Stimulated activated CD4-positive, alpha-beta T cell treated with anti-CD3 and anti-CD28 coated beads, TNF-alpha, amount 100 ng/mL, for 1 hour (primary cell): ENCODE data around the gene KRTAP12-4.
"Not testable (repeated sequence)": the region's sequence is repeated elsewhere in the genome, so short reads cannot be mapped to it uniquely, and the experiment has no call there.

Experiments used
- DNase-seq, 3 donors: peaks; one replicate each; pipeline ENCODE4 v3.0.0-alpha.2; 2020; ENCODE audit warnings: low read depth in 3 of 3, low spot score in 1 of 3

Gene KRTAP12-4

DNA sequence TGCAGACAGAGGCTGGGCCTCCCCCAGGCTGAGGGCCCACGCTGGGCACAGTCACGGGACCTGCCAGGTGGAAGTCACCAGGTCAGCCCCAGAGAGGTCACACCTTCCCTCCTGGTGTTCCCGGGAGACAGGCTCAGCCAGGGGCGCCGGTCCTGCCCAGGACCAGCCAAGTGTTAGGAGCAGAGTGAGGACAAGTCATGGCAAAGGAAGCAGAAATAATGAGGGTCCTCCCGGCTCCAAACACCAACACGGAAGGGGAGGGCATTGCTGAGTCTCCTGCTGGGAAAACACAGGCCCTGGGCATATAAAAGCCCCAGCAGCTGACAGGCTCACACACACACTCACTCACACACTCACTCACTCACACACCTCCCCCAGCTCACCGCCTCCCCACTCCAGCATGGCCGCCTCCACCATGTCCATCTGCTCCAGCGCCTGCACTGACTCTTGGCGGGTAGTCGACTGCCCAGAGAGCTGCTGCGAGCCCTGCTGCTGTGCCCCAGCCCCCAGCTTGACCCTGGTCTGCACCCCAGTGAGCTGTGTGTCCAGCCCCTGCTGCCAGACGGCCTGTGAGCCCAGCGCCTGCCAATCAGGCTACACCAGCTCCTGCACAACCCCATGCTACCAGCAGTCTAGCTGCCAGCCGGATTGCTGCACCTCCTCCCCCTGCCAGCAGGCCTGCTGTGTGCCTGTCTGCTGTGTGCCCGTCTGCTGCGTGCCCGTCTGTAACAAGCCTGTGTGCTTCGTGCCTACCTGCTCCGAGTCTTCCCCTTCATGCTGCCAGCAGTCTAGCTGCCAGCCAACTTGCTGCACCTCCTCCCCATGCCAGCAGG, 17.2 kb downstream of the KRTAP12-4 start, which contains the start of gene KRTAP10-10:
Gene KRTAP10-10 (plus strand): TSS at position 339 of the 833 bp plus-strand sequence. CDS start 62 bp downstream, at position 401.
- no peak for DNase-seq

DNA sequence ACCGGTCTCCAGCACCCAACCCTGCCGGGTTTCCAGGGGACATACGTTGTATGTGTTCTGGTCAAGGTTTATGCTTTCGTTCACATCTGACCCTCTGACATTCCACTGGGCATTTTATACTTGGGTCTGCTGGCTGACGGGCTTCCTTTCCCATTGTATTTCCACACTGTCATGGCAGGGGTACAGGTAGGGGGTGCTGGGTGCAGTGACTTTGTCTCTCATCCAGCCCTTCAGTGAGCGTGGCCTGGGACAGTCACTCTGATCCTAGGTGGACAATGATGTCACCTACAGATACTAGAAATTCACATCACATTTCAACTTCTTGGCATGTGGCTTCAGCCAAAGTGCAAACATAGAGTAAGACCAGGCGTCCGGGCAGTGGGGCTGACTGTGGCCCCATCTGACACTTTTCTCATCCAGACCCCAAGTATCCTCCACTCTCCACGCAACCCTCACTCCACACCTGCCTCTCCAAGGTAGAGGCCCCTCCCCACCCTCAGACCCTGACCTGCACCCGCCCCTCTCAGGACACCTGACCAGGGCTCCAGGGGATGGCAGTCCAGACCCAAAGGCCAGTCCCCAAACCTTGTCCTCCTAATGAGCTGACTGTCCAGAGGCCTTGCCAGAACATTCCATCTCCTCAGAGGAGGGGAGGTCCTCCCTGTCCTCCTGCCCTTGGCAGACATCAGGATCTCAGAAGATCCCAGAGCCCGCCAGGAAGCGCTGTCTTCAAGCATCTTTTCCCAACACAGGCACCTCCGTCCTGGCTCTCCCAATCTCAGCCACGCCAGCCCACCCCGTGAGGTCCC, 18.0 kb downstream of the KRTAP12-4 start:
- no peak for DNase-seq

DNA sequence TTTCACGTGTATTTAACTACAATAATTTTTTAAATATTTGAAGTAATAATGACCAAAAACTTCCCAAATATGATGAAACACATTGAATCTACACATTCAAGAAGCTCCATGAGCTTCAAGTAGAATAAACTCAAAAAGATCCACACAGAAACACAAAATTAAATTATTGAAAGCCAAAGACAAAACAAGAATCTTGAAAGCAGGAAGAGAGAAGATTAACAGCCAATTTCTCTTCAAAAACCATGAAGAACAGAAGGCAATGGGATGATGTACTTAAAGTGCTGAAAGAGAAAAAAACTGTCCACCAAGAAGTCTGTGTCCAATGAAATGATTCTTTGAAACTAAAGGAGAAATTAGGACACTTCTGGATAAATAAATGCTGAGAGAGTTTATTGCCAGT, 22.4 kb downstream of the KRTAP12-4 start:
- DNase-seq, result no peak

DNA sequence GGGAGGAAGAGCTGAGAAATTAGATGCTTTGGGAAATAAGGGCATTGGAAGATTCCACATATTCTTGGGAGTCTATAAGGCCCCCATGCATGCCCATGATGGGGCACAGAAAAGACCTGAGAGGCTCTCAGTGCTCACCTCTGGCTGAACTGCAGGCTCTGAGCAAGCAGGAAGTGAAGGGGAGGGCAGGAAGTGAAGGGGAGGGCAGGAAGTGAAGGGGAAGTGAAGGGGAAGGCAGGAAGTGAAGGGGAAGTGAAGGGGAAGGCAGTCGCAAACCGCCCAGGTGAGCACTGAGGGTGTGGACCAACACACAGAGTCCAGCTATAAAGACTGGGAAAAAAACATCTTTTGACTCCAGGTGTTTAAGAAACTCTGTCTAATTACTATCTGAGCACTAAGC, 24.0 kb downstream of the KRTAP12-4 start:
- no peak for DNase-seq

DNA sequence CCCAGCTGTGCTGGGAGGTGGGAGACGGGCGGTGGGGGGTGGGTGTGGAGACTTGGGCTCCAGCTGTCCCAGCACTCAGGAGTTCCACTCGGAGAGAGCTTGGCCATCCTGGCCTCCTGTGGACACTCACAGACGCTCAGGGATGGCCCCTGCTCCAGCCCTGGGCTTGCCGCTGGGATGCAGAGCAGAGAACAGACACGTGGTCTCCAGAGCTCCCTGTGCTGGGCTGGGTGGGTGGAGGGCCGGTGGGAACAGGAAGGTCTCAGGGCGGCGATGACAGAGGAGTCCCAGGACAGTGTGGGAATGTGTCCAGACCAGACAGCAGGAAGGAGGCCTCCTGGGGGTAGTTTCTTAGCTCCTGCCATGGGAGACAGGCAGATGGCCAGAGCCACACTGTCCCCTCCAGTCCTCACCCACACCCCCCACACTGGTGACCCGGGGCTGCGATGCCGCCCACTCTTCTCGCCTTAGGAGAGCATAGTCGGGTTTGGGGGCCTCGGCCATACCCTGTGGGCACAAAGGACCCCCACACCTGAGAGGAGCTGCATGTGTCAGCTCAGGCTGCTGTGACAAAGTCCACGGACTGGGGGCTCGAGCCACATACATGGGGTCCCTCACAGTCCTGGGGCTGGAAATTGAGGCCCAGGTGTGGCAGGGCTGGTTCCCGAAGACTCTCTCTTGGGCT, 25.6 kb downstream of the KRTAP12-4 start:
- DNase-seq, result no peak

DNA sequence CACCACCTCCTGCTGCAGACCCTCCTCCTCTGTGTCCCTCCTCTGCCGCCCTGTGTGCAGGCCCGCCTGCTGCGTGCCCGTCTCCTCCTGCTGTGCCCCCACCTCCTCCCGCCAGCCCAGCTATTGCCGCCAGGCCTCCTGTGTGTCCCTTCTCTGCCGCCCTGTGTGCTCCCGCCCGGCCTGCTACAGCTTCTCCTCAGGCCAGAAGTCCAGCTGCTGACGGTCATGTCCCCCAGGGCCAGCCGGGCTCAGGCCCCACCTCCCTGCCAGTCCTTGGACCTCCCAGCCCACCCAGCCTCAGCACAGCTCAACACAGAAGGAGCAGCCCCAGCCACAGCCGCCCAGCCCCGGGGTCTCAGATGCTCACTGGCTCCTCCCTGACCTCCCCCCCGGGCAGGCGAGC, 26.6 kb downstream of the KRTAP12-4 start:
- not testable (repeated sequence) for DNase-seq

DNA sequence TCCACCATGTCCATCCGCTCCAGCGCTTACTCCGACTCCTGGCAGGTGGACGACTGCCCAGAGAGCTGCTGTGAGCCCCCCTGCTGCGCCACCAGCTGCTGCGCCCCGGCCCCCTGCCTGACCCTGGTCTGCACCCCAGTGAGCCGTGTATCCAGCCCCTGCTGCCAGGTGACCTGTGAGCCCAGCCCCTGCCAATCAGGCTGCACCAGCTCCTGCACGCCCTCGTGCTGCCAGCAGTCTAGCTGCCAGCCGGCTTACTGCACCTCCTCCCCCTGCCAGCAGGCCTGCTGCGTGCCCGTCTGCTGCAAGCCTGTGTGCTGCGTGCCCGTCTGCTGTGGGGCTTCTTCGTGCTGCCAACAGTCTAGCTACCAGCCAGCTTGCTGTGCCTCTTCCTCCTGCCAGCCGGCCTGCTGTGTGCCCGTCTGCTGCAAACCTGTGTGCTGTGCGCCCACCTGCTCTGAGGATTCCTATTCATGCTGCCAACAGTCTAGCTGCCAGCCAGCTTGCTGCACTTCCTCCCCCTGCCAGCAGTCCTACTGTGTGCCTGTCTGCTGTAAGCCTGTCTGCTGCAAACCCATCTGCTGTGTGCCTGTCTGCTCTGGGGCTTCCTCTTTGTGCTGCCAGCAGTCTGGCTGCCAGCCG, 27.2 kb downstream of the KRTAP12-4 start:
- DNase-seq, result not testable (repeated sequence)

DNA sequence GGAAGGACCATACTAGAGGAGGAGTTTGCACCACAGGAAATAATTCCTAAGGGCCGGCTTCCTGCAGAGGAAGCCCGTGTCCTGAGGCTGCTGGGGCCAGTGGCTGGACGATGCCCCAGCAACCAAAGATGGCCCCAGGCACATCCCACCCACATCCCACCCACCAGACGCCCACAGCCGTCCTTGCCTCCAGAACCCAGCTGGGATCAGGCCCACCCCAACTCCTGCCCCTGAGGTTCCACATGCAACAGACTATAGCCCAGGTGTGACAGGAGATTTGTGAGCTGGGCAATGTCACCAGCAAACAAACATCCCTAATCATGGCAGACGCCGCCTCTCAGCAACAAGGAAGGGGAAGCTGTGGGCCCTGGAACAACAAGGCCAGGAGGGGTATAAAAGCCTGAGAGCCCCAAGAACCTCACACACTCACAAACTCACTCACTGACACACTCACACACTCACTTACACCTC, 27.8 kb downstream of the KRTAP12-4 start, which contains the start of gene KRTAP10-9:
Gene KRTAP10-9 (plus strand): TSS at position 421 of the 471 bp plus-strand sequence. CDS start 79 bp downstream, outside the sequence.
- no peak for DNase-seq

DNA sequence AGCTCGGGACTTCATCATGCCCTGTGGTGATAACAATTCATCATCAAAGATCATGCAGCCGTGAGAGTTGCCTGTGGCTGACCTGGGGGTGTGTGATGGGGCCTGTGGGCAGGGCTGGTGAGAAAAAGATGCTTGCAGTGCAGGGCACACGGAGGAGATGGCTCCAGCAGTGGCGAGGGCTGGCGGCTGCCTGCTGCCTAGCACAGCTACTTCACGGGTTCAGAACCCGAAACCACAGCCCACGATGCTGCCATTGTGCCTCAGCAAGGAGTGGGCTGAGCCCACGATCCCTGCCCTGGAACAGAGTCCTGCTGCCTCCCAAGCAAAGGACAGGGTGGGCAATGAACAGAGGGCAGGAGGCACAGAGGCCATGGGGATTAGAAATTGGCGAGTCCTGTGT, 28.2 kb downstream of the KRTAP12-4 start:
- DNase-seq, result no peak

DNA sequence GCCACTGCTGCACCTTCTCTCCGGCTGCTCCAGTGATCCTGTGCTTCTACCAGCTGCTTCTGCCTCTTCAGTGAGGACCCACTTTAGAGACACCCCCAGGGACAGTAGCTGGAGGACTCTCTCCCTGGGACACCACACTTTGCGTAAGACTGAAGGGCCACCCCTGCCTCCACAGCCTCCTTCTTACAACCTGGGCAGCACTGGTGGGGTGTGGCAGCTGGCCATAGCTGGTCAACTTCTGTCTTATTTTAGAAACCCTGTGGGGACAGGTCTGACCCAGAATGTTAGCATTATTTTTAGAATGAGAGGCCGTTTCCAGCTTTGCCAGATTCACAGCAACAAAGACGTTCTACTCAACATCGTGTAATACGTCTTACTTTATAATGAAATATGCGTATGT, 28.7 kb downstream of the KRTAP12-4 start:
- no peak for DNase-seq

DNA sequence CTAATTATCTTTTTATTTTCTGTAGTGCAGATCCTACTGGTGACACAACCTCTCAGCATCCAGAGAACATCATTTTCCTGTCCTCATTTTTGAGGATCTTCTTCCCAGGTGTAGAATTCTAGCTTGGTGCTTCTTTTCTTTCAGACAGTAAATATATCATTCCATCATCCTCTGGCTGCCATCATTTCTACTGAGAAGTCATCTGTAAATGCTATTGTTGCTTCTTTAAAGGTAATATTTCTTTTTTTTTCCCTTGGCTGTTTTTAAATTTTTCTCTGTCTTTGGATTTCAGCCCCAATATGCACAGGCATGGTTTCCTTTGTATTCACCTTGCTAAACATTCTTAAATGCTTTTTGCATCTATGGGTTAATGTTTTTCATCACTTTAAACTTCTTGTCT, 30.9 kb downstream of the KRTAP12-4 start:
- no peak for DNase-seq

DNA sequence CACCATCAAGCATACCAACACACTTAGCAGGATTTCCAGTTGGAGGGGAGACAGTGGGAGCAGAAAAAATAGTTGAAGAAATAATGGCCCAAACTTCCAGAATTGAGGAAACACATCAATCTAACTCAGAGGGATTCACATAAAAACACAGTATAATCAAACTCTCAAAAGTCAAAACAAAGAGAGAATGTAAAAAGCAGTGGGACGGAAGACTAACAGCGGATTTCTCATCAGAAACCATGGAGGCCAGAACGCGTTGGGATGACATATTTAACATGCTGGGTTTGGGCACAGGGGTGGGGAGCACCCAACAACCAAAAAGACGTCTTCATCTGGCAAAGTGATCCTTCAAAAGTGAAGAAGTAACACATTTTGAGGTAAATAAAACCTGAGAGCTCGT, 34.6 kb downstream of the KRTAP12-4 start:
- no peak for DNase-seq

DNA sequence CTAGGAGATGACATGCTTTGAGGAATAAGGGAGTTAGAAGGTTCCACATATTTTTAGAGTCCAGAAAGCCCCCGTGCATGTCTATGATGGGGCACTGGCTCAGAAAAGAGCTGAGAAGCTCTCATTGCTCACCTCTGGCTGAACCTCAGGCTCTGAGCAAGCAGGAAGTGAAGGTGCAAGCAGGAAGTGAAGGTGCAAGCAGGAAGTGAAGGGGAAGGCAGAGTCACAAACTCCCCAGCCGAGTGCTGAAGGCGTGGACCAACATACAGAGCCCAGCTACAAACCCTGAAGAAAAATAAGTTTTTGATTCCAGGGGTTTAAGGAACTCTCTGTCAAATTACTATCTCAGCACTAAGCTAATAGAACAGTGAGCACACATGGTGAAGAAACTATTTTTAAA, 35.5 kb downstream of the KRTAP12-4 start:
- peak; percentile 15 to 36 (median 31) for DNase-seq

DNA sequence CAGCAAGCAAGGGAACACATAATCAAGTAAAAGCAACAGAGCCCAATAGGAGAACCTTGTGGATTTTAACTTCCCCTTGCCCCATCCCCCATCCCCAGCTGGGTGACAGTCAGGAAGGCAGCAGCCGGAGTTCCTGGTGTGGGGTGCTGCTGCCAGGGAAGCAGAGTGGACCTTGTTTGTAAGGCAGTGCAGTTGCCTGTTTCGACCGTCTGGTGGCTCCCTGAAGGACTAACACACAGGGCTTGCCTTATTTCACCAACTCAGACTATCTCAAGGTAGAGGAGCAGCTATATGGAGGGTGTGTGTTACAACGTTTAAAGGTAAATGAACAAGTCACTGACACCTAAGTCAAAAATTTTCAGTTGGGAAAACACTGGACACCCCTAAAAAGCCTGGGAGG, 36.0 kb downstream of the KRTAP12-4 start:
- DNase-seq, result no peak

DNA sequence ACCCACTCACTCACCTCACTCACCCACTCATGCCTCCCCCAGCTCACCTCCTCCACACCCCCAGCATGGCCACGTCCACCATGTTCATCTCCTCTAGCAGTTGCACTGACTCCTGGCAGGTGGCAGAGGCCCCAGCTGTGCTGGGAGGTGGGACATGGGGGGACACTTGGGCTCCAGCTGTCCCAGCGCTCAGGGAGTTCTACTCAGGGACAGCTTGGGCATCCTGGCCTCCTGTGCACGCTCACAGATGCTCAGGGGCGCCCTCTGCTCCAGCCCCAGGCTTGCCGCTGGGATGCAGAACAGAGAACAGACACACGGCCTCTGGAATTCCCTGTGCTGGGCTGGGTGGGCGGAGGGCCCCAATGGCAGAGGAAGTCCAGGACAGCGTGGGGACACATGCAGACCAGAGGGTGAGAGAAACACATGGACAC, 37.4 kb downstream of the KRTAP12-4 start:
- no peak for DNase-seq

DNA sequence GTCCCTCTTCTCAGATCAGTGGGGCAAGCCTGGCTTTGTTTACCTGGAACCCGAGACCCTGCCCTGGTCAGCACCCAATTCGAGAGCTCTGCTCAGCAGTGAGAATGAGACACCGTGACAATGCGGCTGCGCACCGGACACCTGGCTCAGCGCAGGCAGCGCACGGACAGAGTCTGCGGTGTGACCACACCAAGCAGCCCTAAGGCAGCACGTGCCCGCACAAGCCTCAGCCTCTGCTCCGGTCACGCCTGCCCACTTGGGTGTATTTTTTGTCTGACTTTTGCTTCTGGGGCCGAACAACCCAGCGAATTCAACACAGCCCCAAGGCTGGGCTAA, 37.9 kb downstream of the KRTAP12-4 start:
- DNase-seq, result no peak

DNA sequence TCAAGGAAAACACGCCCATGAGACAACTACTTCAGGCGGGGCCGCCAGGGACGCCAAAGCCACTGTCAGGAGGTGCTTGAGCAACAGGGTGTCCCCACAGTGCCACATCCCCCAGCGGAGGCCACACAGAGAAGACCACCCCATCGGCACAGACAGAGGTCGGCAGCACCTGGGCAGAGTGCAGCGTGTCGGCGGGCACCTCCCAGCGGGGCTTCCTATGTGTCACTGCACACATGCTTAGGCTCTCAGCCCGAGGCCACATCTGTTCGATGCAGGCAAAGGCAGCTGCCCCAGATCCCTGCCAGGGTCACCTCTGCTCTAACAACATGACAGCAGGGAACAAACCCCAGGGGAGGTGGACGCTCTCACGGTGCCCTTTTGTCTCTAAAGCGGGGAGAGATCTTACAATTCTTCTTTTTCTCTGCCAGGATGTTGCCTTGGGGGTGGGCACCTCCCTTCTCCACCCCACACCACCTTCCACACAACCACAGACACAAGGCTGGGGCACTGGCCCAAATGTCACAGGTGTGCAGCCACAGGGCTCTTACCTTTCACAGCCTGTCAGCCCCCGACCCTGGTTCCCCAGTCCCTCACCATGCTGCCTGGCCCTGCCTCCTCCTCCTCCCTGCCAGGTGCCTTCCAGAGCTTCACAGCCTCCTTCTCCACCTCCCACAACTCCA, 38.4 kb downstream of the KRTAP12-4 start:
- no peak for DNase-seq

DNA sequence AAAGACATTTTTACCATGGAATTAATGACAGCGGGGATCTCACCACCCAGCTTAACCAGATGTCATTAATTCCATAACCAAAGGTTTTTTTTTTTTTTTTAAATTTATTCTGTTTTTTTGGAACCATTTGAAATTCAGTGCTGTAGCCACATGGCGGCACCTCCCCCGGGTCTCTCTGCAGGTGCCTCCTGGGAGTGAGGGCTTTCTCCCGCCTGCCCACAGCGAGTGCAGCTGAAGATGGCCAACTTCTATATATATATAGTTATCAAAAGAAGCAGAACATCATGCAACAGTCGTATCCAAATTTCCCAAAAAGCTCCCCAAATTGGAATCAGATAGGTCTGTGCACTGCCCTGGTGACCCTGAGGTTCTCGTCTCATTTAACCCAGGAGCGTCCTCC, 39.0 kb downstream of the KRTAP12-4 start:
- no peak for DNase-seq

DNA sequence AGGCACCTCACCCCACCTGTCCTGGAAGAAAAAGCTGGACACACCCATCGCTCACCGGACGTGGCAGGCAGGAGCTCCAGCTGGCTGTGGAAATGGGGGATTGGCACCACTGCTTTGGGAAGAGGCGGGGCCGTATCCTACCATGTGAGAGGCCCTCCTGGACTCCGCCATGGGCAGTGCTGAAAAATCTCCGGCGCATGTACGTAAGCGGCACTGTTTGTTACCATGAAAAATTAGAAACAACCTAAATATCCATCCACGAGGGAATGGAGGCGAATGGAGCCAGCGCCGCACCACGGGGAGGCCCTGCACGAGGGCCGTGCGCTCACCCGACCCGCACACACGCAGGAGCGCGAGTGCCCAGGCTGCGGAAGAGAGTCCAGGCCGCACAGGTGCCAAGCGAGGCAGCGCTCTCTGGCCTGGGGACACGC, 39.5 kb downstream of the KRTAP12-4 start:
- DNase-seq, result no peak

DNA sequence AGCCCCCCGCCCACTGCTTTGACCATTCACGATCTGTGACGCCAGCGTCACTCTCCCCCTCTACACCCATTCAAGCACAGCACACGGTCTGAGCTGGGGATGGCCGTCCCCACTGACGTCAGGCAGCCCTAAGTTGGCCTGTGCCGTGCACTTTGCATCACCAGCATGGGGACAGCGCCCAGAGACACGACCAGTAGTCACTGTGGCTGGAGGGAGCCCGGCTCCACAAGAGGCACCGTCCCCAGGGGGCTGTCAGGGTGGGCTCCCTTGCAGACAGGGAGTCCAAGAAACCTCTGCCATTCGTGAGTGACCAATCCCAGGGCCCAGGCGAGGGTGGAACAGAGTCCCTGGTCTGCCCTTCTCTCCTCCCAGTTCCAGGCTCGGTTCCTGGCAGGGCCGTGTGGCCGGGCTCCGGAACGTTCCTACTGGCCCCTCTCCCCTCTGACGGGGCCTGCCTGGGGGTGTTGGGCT, 40.3 kb downstream of the KRTAP12-4 start:
- no peak for DNase-seq
